ENCODE measurements around the gene AIM2.
"Not testable (repeated sequence)": the region's sequence is repeated elsewhere in the genome, so short reads cannot be mapped to it uniquely, and the experiment has no call there.

The AIM2 gene

GRCh38 chr1:159076438-159077119, at the start of gene AIM2:
Gene AIM2, minus strand, starts transcription at chr1:159076766. Its CDS starts 3,267 bp downstream, at chr1:159073499.
- DNase-seq = no peak

GRCh38 chr1:159123587-159123986, 47.0 kb upstream of the AIM2 start:
- no peak for DNase-seq

- no peak for DNase-seq
These were observed 45.5 kb upstream of the AIM2 start for GRCh38 chr1:159122005-159122621.

- DNase-seq = no peak
These were observed 45.0 kb upstream of the AIM2 start for GRCh38 chr1:159121526-159121925.

GRCh38 chr1:159120317-159120716, 43.8 kb upstream of the AIM2 start:
- DNase-seq = no peak

- DNase-seq = no peak
These were observed 37.2 kb upstream of the AIM2 start for GRCh38 chr1:159113596-159114433.

- not testable (repeated sequence) for DNase-seq
These were observed 26.5 kb upstream of the AIM2 start for GRCh38 chr1:159103021-159103420.

GRCh38 chr1:159100589-159100988, 24.0 kb upstream of the AIM2 start:
- no peak for DNase-seq

GRCh38 chr1:159098596-159098995, 22.0 kb upstream of the AIM2 start:
- DNase-seq = no peak

- DNase-seq = no peak
These were observed 15.6 kb upstream of the AIM2 start for GRCh38 chr1:159092036-159092760.

GRCh38 chr1:159091607-159092031, 15.1 kb upstream of the AIM2 start:
- no peak for DNase-seq

GRCh38 chr1:159091180-159091560, 14.6 kb upstream of the AIM2 start:
- no peak for DNase-seq

- DNase-seq = no peak
These were observed 14.0 kb upstream of the AIM2 start for GRCh38 chr1:159090286-159091179.

- peak in 2 of 6 experiments; percentile 4 to 18 for DNase-seq
These were observed 12.7 kb upstream of the AIM2 start for GRCh38 chr1:159089184-159089791.

- no peak for DNase-seq
These were observed 12.1 kb upstream of the AIM2 start for GRCh38 chr1:159088546-159089183.

GRCh38 chr1:159088050-159088449, 11.5 kb upstream of the AIM2 start:
- no peak for DNase-seq

GRCh38 chr1:159084867-159085266, 8.3 kb upstream of the AIM2 start:
- no peak for DNase-seq

GRCh38 chr1:159084152-159084551, 7.6 kb upstream of the AIM2 start:
- no peak for DNase-seq

- DNase-seq = no peak
These were observed 6.4 kb upstream of the AIM2 start for GRCh38 chr1:159083013-159083412.

GRCh38 chr1:159081626-159082025, 5.1 kb upstream of the AIM2 start:
- no peak for DNase-seq

GRCh38 chr1:159079525-159079924, 3.0 kb upstream of the AIM2 start:
- DNase-seq = no peak

Data from stimulated activated naive CD4-positive, alpha-beta T cell (primary cell).